Endothelial cell of umbilical vein (primary cell): ENCODE measurements around the gene RASGRF2.

Experiments
- CTCF ChIP-seq, 2 donors: IDR thresholded peaks; 1 replicate in 1 of 2; 2 replicates in 1 of 2; pipeline ENCODE4 v1.5.1; 2011; ENCODE audit warnings: low read length in 2 of 2, mild to moderate bottlenecking in 2 of 2, moderate library complexity in 2 of 2, control low read depth in 1 of 2, inconsistent platforms in 1 of 2, low read depth in 1 of 2; ENCODE audit not compliant: insufficient read depth in 1 of 2; ENCODE audit errors: extremely low read depth in 1 of 2
- EZH2 ChIP-seq: IDR thresholded peaks from 2 replicates; pipeline ENCODE4 v1.6.1; 2012; ENCODE audit warnings: borderline replicate concordance, low read depth, mild to moderate bottlenecking, moderate library complexity, low read length, inconsistent platforms; ENCODE audit not compliant: severe bottlenecking
- FOS ChIP-seq: IDR thresholded peaks from 2 replicates; pipeline ENCODE4 v1.6.1; 2011; ENCODE audit warnings: mild to moderate bottlenecking, low read length, moderate library complexity, borderline replicate concordance; ENCODE audit not compliant: insufficient read depth
- GATA2 ChIP-seq: IDR thresholded peaks from 2 replicates; pipeline ENCODE4 v1.7.0; 2011; ENCODE audit warnings: low read depth, mild to moderate bottlenecking, moderate library complexity, mixed read lengths, low read length; ENCODE audit not compliant: insufficient read length, insufficient read depth
- JUN ChIP-seq: IDR thresholded peaks from 2 replicates; pipeline ENCODE4 v1.6.1; 2011; ENCODE audit warnings: borderline replicate concordance, low read depth; ENCODE audit not compliant: insufficient read length, insufficient read depth
- POLR2A ChIP-seq: IDR thresholded peaks from 2 replicates; pipeline ENCODE4 v1.6.1; 2012; ENCODE audit warnings: low read depth, mild to moderate bottlenecking, control low read depth, low read length
- POLR2AphosphoS5 ChIP-seq: IDR thresholded peaks from 2 replicates; pipeline ENCODE4 v1.6.1; 2012; ENCODE audit warnings: low read depth, mild to moderate bottlenecking, control low read depth, low read length, moderate library complexity; ENCODE audit not compliant: insufficient read depth
- TF ChIP-seq, protein P1 (sequence below): IDR thresholded peaks from 2 replicates; pipeline ENCODE4 v1.6.1; 2011; ENCODE audit not compliant: insufficient read depth, insufficient read length

DNA sequence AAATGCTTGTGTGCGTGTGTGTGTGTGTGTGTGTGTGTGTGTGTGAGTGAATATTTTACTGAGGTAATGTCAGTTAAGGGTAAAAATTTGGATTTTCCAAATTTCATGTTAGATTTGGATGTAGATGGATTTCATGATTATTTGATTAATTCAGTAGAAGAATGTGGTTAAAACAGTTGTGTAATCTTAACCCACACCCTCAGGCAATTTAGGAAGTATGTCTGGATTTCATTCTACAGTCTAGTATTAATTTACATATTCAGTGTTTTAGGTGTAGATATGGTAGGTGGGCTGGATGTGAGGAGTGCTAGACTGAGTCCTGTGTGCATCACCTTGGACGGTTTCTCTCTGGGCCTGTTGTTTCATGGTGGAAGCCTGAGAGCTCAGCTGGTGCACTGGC, 173.9 kb downstream of the RASGRF2 start:
- no peak for TF ChIP-seq CTCF (IDR thresholded peaks at IDR 0.05; ENCODE audit: extremely low read depth in 1 of 2, insufficient read depth in 1 of 2, low read depth in 1 of 2, low read length in 2 of 2)
- TF ChIP-seq, protein P1, sequence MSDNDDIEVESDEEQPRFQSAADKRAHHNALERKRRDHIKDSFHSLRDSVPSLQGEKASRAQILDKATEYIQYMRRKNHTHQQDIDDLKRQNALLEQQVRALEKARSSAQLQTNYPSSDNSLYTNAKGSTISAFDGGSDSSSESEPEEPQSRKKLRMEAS, result no peak
- TF ChIP-seq POLR2A, result no peak
- TF ChIP-seq JUN, result no peak
- no peak for TF ChIP-seq POLR2AphosphoS5
- no peak for TF ChIP-seq EZH2
- no peak for TF ChIP-seq GATA2
- no peak for TF ChIP-seq FOS
